Vagina (tissue), 2 donors: ENCODE data around the gene SERPINB13.

ENCODE experiments used
- POLR2A ChIP-seq, 2 donors: fragments of 450-650 bp; IDR thresholded peaks; one replicate each; pipeline ENCODE4 v1.6.1; 2017; ENCODE audit warnings: antibody characterized with exemption in 2 of 2, mild to moderate bottlenecking in 2 of 2, moderate library complexity in 2 of 2
- POLR2AphosphoS5 ChIP-seq, 2 donors: sonication (generic); formaldehyde crosslinking; IDR thresholded peaks; one replicate each; pipeline ENCODE4 v1.9.0; 2017; ENCODE audit warnings: antibody characterized with exemption in 2 of 2, mild to moderate bottlenecking in 2 of 2, low read depth in 1 of 2; ENCODE audit not compliant: insufficient read depth in 1 of 2
- TF ChIP-seq, protein P1 (sequence below), 3 experiments: fragments of 450-650 bp in 2 of 3; fragments of 200-600 bp in 1 of 3; sonication (generic) in 1 of 3; IDR thresholded peaks; one replicate each; pipeline ENCODE4 v1.5.1; 2017 to 2019; ENCODE audit warnings: antibody characterized with exemption in 3 of 3, mild to moderate bottlenecking in 2 of 3, moderate library complexity in 2 of 3

DNA sequence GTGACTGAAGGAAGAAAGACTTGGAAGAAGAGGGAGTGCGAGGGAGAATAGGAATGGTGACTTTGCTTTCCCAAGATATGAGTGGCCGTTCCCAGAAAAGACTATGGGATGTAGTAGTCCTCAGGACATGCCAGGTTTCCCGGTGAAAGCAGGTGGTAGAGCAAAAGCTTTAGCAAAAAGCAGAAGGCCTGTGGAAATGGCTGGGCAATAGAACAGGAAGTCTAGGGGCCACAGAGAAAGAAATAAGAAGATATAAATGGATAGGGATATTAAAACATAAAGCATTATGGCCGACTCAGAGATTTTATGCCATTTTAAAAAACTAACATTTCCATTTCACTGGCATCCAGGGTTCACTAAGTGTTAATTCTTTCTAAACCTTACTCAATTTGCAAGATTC, 1.2 kb upstream of the SERPINB13 start:
- TF ChIP-seq, protein P1, sequence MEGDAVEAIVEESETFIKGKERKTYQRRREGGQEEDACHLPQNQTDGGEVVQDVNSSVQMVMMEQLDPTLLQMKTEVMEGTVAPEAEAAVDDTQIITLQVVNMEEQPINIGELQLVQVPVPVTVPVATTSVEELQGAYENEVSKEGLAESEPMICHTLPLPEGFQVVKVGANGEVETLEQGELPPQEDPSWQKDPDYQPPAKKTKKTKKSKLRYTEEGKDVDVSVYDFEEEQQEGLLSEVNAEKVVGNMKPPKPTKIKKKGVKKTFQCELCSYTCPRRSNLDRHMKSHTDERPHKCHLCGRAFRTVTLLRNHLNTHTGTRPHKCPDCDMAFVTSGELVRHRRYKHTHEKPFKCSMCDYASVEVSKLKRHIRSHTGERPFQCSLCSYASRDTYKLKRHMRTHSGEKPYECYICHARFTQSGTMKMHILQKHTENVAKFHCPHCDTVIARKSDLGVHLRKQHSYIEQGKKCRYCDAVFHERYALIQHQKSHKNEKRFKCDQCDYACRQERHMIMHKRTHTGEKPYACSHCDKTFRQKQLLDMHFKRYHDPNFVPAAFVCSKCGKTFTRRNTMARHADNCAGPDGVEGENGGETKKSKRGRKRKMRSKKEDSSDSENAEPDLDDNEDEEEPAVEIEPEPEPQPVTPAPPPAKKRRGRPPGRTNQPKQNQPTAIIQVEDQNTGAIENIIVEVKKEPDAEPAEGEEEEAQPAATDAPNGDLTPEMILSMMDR (IDR thresholded peaks at IDR 0.05): no peak
- TF ChIP-seq POLR2AphosphoS5 (IDR thresholded peaks at IDR 0.05; ENCODE audit: insufficient read depth in 1 of 2, low read depth in 1 of 2) (no peak), POLR2A (IDR thresholded peaks at IDR 0.05) (no peak)
